Measurements from ENCODE around the gene ZG16.

Gene ZG16

GRCh38 chr16:29831490-29831889 is 53.4 kb downstream of the ZG16 start:
- no peak for DNase-seq

Data from activated T-cell treated with anti-CD3 and anti-CD28 coated beads for 4 hours (primary cell).